NB4 (cell line): Measurements from ENCODE around the gene ST14.

Source experiments
- MYC ChIP-seq: IDR thresholded peaks from 2 replicates; pipeline ENCODE4 v1.6.1; 2011; ENCODE audit warnings: low read depth, low read length
- POLR2A ChIP-seq: IDR thresholded peaks from 2 replicates; pipeline ENCODE4 v1.6.1; 2011; ENCODE audit warnings: mild to moderate bottlenecking; ENCODE audit not compliant: insufficient read length; ENCODE audit errors: extremely low read depth
- TF ChIP-seq, protein P1 (sequence below): IDR thresholded peaks from one replicate; pipeline ENCODE4 v1.5.1; 2012; ENCODE audit warnings: low read depth, low read length

DNA sequence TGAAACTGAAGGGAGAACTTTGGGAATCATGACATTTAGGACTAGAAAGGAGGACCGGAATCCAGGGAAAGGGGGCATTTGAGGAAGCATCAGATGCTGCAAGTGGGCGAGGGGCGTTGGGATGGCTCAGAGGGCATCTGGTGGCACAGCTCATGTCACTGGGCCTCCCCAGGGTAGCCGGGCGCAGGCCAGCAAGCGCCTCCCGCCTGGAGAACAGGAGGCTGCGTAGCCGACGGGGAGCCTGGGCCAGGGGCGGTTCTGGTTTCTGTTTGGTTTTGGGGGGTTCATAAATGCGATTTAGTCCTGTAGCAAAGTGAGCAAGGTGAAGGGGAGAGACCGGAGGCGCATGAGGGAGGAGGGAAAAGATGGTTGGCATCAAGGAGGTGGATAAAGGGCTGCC lies 443 bp upstream of the ST14 start:
- TF ChIP-seq, protein P1, sequence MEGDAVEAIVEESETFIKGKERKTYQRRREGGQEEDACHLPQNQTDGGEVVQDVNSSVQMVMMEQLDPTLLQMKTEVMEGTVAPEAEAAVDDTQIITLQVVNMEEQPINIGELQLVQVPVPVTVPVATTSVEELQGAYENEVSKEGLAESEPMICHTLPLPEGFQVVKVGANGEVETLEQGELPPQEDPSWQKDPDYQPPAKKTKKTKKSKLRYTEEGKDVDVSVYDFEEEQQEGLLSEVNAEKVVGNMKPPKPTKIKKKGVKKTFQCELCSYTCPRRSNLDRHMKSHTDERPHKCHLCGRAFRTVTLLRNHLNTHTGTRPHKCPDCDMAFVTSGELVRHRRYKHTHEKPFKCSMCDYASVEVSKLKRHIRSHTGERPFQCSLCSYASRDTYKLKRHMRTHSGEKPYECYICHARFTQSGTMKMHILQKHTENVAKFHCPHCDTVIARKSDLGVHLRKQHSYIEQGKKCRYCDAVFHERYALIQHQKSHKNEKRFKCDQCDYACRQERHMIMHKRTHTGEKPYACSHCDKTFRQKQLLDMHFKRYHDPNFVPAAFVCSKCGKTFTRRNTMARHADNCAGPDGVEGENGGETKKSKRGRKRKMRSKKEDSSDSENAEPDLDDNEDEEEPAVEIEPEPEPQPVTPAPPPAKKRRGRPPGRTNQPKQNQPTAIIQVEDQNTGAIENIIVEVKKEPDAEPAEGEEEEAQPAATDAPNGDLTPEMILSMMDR = no peak
- TF ChIP-seq POLR2A (no peak), MYC (no peak)
